Measurements from ENCODE around the gene CSRP1. TPM values are rescaled to one million over a fixed set of nuclear protein-coding genes. Genes with fewer than 3 reads are reported as not detected.

The CSRP1 gene
- total RNA-seq, 2 donors from 2014 or later: 25.0 to 51.1 TPM

DNA sequence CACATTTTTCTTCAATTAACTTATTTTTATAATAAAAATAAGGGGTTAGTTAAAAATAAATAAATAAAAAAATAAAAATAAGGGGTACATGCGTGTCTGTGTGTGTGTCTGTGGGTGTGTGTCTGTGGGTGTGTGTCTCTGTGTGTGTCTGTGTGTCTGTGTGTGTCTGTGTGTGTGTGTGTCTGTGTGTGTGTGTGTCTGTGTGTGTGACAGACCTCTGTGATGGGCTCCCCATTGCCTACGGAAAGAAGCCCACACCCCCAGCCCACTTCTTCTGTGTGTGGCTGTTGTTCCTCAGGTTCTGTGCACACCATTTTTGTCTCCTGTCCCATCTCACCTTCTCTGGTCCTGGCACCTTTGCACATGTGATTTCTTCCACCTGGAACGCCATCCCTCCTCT is 47.9 kb downstream of the CSRP1 start:
- ATAC-seq (replicated peaks): no peak
- no peak overlapping the region for H3K4me3 Mint-ChIP-seq
- H3K36me3 Mint-ChIP-seq (ENCODE audit: low read depth): no peaks in the 10 kb centered on the region
- H3K9me3 Mint-ChIP-seq: no peaks in the 10 kb centered on the region
- H3K27ac Mint-ChIP-seq: no peak overlapping the region
- H3K4me1 Mint-ChIP-seq: peaks cover 6% of the 10 kb centered on the region
- H3K27me3 Mint-ChIP-seq: peaks cover 3% of the 10 kb centered on the region

DNA sequence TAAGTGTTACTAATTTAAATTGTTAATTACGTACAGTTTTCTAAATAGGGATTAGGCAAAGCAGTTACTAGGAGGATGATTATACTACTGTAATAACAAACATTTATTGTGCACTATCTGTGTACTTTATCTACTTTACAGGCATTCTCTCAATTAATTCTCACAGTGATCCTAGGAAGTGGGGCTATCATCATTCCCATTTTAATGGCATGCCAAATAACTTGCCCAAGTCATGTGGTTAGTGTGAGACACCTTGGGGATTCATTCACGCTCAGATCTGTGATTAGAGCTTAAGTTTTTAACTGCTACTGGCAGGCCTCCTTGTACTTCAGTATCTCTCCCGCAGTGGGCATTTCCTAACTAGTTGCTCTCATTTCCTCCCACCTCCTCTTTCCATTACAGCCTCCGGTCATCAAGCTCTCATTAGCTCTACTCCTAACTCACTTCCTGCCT is 49.4 kb downstream of the CSRP1 start:
- Mint-ChIP-seq H3K9me3 (no peaks in the 10 kb centered on the region), H3K27ac (no peak overlapping the region), H3K27me3 (peaks cover 6% of the 10 kb centered on the region), H3K4me3 (no peak overlapping the region), H3K4me1 (peaks cover 8% of the 10 kb centered on the region), H3K36me3 (ENCODE audit: low read depth) (no peaks in the 10 kb centered on the region)
- ATAC-seq (replicated peaks): no peak

DNA sequence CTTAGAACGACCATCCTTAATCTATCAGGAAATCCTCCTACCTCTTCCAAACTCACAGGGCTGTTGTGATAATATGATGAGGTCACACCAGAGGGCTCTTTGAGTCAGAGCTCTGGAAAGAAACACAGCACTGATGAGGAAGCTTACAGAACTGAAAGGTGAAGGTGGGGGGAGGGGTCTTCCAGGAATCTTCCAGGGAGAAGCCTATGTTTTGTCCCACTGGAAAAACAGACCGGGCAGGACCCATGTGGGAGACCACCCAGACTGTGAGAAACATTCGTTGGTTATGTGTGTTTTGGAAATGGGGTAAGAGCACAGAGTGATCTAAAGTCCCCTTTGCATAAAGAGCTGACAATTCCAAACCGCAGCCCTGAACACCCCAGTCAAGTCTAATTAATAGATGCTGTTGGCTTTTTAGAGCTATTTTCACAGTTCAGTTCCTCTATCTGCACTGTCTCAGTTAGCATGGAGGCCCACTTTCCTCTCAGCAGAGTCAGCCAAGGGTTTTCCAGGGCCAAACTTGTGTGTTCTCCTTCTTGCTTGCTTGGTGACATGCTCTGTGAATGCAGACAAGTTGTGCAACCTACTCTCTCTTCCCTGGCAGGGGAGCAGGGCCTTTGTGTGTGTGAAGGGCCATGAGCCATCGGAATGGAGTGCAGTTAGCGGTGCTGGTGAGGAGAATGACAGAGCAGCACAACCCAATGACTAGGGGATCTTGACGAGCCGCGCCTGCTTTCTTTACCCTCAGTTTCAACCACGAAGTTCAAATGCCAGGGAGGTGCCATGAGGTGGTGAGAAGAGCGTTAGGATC is 50.2 kb downstream of the CSRP1 start:
- H3K9me3 Mint-ChIP-seq: no peaks in the 10 kb centered on the region
- H3K36me3 Mint-ChIP-seq (ENCODE audit: low read depth): no peaks in the 10 kb centered on the region
- H3K27ac Mint-ChIP-seq: no peak overlapping the region
- H3K4me1 Mint-ChIP-seq: peaks cover 8% of the 10 kb centered on the region
- H3K27me3 Mint-ChIP-seq: peaks cover 9% of the 10 kb centered on the region
- no peak for ATAC-seq (replicated peaks)
- no peak overlapping the region for H3K4me3 Mint-ChIP-seq

DNA sequence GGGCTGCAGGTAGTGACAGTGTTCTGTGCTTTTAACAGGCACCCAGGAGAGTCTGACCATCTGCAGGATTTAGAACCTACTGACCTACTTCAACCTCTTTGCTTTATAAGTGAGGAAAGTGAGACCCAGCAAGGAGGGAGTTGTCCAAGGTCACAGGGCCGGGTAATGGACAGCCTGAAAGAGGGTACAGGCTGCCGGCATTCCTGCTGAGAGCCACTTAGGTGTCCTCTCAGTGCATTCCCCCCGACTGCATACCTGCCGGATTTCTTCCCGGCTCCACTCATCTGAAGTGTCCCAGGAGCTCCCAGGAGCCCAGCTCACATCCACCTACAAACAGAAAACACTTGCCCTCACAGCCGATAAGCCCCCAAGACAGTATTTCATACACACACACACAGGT is 51.8 kb downstream of the CSRP1 start:
- H3K4me3 Mint-ChIP-seq: no peak overlapping the region
- H3K4me1 Mint-ChIP-seq: peaks cover 8% of the 10 kb centered on the region
- no peak for ATAC-seq (replicated peaks)
- no peaks in the 10 kb centered on the region for H3K36me3 Mint-ChIP-seq (ENCODE audit: low read depth)
- no peak overlapping the region for H3K27ac Mint-ChIP-seq
- H3K27me3 Mint-ChIP-seq: peaks cover 11% of the 10 kb centered on the region
- H3K9me3 Mint-ChIP-seq: no peaks in the 10 kb centered on the region

DNA sequence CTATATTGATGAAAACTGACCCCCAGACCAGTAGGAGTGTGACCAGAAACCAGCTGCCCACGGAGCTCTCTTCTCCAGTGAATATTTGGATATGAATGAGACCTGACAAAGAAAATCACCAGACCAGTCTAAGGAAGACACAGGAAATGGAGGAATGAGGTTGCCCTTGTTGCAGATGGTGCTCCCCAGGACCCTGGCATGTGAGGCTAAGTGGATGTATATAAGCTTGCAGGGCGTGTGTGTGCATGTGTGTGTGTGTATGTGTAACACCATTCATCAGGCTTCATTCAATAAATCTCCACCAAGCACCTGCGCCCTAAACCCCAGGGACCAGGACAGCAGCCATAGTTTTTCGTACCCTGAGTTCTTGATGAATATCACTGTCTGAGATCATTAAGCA is 52.3 kb downstream of the CSRP1 start:
- ATAC-seq (replicated peaks): no peak
- Mint-ChIP-seq H3K9me3 (no peaks in the 10 kb centered on the region), H3K27ac (no peak overlapping the region), H3K27me3 (peaks cover 14% of the 10 kb centered on the region), H3K36me3 (ENCODE audit: low read depth) (no peaks in the 10 kb centered on the region), H3K4me1 (peaks cover 8% of the 10 kb centered on the region), H3K4me3 (peak overlapping the region; percentile 2)

DNA sequence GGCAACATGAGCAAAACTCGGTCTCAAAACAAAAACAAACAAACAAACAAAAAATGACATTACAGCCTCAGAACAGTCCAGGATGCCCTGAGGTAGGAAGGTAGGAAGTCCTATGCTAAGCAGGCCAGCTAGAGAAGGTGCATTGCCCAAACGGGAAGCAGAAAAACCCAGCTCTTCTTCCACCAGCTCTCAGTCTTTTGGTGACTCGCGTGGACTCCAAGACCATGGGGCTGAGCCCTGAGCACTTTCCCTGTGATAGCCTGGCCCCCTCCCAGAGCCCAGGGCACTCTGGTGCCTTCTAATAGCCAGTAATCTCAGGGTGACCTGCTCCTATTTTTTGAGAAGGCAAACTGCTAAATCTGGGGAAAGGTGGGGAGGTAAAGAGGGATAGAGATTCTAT is 54.1 kb downstream of the CSRP1 start:
- peaks cover 18% of the 10 kb centered on the region for H3K27me3 Mint-ChIP-seq
- peaks cover 12% of the 10 kb centered on the region for H3K4me1 Mint-ChIP-seq
- no peaks in the 10 kb centered on the region for H3K36me3 Mint-ChIP-seq (ENCODE audit: low read depth)
- no peak overlapping the region for H3K4me3 Mint-ChIP-seq
- H3K27ac Mint-ChIP-seq: no peak overlapping the region
- H3K9me3 Mint-ChIP-seq: no peaks in the 10 kb centered on the region
- no peak for ATAC-seq (replicated peaks)

DNA sequence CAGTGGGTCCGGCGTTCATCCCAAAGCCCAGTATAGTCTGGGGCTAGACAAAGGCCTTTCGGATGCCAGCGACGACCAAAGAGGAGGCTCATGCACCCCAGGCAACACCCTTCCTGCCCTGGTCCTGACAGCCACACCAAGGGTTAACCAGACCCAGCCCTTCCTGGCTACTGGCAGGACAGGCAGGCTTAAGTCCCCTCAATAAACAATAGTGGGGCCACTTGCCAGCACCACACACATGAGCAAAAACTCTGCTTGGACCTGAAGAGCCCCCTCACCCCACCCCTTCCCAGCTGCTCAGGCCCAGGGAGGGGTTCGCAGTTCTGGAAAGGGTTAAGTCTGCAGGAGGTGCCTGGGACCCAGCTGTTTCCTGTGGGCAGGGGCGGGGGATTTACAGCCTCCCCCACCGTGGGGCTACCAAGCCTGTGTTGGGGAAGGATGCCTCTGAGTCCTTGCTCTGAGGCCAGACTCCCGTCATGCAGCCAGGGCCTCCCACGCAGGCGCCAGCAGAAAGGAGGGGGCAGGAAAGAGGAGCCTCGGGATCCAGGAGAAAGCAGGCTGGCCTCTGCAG is 56.1 kb downstream of the CSRP1 start:
- no peaks in the 10 kb centered on the region for H3K9me3 Mint-ChIP-seq
- no peak overlapping the region for H3K27ac Mint-ChIP-seq
- H3K4me3 Mint-ChIP-seq: no peak overlapping the region
- no peaks in the 10 kb centered on the region for H3K36me3 Mint-ChIP-seq (ENCODE audit: low read depth)
- peaks cover 14% of the 10 kb centered on the region for H3K4me1 Mint-ChIP-seq
- peaks cover 18% of the 10 kb centered on the region for H3K27me3 Mint-ChIP-seq
- no peak for ATAC-seq (replicated peaks)

DNA sequence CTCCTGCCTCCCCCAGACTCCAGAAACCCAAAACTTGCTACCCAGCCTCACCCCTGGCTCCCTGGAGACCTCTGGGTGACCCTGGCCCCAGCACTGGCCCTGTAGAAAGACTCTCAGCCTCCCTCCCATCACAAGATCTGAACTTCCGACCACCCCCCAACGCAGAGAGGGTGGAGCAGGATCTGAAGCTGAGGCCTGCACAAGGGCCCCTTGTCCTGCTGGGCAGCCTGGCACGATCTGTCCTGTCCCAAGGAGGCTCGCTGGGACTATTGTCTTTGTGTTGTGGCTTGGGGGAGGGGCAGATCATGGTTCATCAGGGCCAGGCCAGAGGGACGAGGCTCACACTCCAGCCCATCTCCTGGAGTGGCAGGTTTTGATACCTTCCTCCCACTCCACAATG is 57.9 kb downstream of the CSRP1 start:
- peaks cover 7% of the 10 kb centered on the region for H3K4me1 Mint-ChIP-seq

DNA sequence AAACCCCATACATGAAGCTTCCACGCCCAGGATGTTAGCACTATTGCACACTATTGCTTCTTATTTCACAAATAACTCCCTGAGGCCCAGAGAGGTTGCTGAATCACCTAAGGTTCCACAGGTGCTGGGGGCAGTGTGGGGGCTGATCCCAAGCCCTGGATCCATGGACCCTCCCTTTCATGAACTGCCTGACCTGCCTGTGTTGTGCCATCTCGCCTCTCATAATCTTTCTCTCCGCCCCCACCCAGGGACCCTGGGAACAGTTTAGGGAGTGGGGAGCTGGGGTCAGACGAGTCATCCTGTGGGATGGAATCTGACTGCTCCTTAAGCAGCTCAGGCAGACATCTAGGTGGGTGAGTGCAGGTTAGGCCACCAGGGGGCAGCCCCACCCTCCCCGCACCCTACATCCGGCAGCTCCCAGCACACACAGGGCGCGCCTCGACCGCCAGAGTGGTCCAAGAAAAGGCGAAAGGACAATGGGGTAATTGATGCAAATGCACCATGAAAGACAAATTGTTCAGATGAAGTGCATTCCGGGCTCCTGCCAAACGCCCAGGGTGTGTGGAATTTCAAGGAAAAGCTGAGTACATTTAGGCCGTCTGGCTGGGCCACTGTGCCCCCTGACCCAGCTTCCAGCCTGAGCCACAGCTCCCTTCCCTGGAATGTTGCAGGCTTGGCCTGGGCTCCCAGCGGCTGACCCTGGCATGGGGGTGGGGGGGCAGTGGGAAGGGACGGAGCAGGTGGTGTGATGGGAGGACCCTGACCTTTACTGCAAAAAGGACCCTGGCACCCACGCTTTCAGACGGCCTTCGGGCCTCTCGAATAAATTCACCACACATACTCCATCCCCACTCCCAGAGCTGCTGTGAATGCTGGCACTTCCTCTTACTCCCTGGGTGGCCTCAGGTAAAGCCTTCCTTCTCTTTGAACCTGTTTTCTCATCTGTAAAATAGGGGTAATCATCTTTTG is 58.7 kb downstream of the CSRP1 start:
- no peaks in the 10 kb centered on the region for H3K9me3 Mint-ChIP-seq
- H3K4me3 Mint-ChIP-seq: no peak overlapping the region

More for the DNA sequence above, 57.9 kb downstream of the CSRP1 start:
- no peaks in the 10 kb centered on the region for H3K36me3 Mint-ChIP-seq (ENCODE audit: low read depth)
- H3K9me3 Mint-ChIP-seq: no peaks in the 10 kb centered on the region
- H3K4me3 Mint-ChIP-seq: no peak overlapping the region
- no peak overlapping the region for H3K27ac Mint-ChIP-seq
- no peak for ATAC-seq (replicated peaks)
- H3K27me3 Mint-ChIP-seq: peaks cover 18% of the 10 kb centered on the region

DNA sequence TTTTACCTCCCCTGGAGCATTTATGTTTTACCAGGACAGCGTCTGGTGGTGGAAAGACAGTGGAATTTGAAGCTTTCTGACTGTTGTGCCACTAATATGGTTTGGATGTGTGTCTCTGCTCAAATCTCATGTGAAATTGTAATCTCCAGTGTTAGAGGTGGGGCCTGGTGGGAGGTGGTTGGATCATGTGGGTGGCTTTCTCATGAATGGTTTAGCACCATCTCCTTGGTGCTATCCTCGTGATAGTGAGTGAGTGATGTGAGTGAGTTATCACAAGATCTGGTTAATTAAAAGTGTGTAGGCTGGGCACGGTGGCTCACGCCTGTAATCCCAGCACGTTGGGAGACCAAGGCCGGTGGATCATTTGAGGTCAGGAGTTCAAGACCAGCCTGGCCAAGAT is 61.6 kb downstream of the CSRP1 start:
- peaks cover 5% of the 10 kb centered on the region for H3K4me1 Mint-ChIP-seq
- no peak overlapping the region for H3K27ac Mint-ChIP-seq
- peaks cover 13% of the 10 kb centered on the region for H3K27me3 Mint-ChIP-seq
- no peak overlapping the region for H3K4me3 Mint-ChIP-seq
- ATAC-seq (replicated peaks): no peak
- no peaks in the 10 kb centered on the region for H3K9me3 Mint-ChIP-seq
- no peaks in the 10 kb centered on the region for H3K36me3 Mint-ChIP-seq (ENCODE audit: low read depth)

More for the DNA sequence above, 58.7 kb downstream of the CSRP1 start:
- H3K36me3 Mint-ChIP-seq (ENCODE audit: low read depth): no peaks in the 10 kb centered on the region
- H3K27ac Mint-ChIP-seq: no peak overlapping the region
- ATAC-seq (replicated peaks): peak; percentile 95
- H3K4me1 Mint-ChIP-seq: peaks cover 5% of the 10 kb centered on the region
- H3K27me3 Mint-ChIP-seq: peaks cover 17% of the 10 kb centered on the region

DNA sequence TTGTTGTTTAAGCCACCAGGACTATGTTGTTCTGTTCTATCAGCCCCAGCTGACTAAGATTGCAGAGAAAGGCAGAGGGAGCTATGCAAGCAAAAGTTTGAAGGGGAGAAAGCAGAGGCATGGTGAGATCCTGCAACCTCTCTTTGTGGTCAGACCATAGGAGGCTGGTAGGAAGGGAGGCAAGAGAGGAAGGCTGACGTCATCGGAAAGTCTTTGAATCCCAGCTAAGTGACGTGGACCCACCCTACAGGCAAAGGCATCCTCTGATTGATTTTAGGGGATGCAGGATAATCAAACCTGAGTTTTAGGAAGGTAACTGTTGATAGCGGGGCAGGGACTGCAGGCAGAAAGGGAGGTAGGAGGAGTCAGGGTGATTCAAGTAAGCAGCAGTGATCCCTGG is 62.1 kb downstream of the CSRP1 start:
- Mint-ChIP-seq H3K27ac (no peak overlapping the region), H3K4me3 (no peak overlapping the region), H3K27me3 (peaks cover 8% of the 10 kb centered on the region), H3K4me1 (peaks cover 5% of the 10 kb centered on the region), H3K36me3 (ENCODE audit: low read depth) (no peaks in the 10 kb centered on the region), H3K9me3 (no peaks in the 10 kb centered on the region)
- no peak for ATAC-seq (replicated peaks)

DNA sequence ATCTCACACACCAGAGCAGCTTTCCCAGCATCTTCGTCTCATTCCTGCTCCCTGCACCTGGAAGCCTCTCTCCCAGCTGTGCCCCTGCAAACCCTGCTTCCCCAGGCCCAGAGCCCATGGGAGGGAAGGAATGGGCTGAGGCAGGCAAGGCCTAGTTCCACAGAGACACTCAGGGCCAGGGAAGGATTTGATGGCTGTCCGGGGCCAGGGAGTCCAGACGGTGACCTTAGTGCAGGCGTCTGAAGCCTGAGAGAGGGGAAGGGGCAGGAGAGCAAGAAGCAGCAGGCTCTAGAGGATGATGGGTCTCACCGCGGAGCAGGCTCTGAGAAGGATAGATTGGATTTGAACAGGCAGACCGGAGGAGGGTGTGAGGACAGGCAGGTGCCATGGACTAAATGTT is 63.2 kb downstream of the CSRP1 start:
- no peak for ATAC-seq (replicated peaks)
- H3K36me3 Mint-ChIP-seq (ENCODE audit: low read depth): no peaks in the 10 kb centered on the region
- H3K27ac Mint-ChIP-seq: no peak overlapping the region
- peaks cover 5% of the 10 kb centered on the region for H3K4me1 Mint-ChIP-seq
- H3K4me3 Mint-ChIP-seq: no peak overlapping the region
- no peaks in the 10 kb centered on the region for H3K9me3 Mint-ChIP-seq
- peaks cover 4% of the 10 kb centered on the region for H3K27me3 Mint-ChIP-seq

DNA sequence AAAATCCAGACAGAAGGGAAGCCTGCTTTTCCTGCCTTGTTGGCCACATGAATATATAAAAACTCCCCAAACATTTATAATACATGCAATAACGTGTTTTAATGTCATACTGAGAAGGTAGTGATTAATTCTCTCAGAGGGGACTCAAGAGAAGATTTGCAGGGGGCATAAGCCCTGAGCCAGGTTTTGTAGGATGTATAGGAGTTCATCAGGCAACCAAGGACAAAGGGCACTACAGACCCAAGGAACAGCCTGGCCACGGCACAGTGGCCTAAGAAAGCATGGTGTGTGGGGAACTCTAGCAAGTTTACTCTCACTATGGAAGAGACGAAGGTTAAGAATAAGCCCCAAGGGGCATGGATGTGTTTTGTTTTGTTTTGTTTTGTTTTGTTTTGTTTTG is 70.0 kb downstream of the CSRP1 start:
- no peak overlapping the region for H3K4me3 Mint-ChIP-seq
- ATAC-seq (replicated peaks): no peak
- no peaks in the 10 kb centered on the region for H3K4me1 Mint-ChIP-seq
- H3K27ac Mint-ChIP-seq: no peak overlapping the region
- H3K36me3 Mint-ChIP-seq (ENCODE audit: low read depth): no peaks in the 10 kb centered on the region
- H3K9me3 Mint-ChIP-seq: no peaks in the 10 kb centered on the region
- H3K27me3 Mint-ChIP-seq: peaks cover 16% of the 10 kb centered on the region

DNA sequence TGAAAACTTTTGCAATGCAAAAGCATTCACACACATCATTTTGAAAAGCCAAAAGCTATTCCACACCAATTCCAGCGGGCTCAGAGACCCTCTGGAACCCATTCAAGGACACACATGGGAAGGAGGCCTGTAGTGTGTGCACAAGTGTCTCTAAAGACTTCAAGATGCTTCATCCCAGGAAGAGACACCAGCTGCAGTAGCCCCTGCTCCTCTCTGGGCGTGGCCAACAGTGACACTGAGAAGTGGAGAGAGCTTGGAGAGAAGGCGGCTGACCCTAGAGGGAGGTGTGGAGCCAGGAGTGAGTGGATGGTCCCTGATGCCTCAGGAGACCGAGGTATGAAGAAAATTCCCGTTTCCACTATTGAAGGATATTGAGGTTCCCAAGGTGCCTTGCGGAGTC is 70.5 kb downstream of the CSRP1 start:
- Mint-ChIP-seq H3K9me3 (no peaks in the 10 kb centered on the region), H3K4me1 (no peaks in the 10 kb centered on the region), H3K27me3 (peaks cover 18% of the 10 kb centered on the region), H3K36me3 (ENCODE audit: low read depth) (no peaks in the 10 kb centered on the region), H3K4me3 (no peak overlapping the region), H3K27ac (no peak overlapping the region)
- no peak for ATAC-seq (replicated peaks)

Data from activated T-helper 17 cell treated with anti-CD3 and anti-CD28 coated beads, Interleukin-2, amount 50 U/mL, for 72 hours (primary cell).